Activated T-helper 1 cell treated with anti-CD3 and anti-CD28 coated beads, Interleukin-2, amount 50 U/mL, for 16 hours (primary cell): ENCODE measurements around the gene ELMOD1.

ENCODE experiments used
- DNase-seq, 2 donors: peaks; one replicate each; pipeline ENCODE4 v3.0.0-alpha.2; 2020; ENCODE audit warnings: low read depth in 1 of 2, low spot score in 1 of 2

ELMOD1 gene

DNA sequence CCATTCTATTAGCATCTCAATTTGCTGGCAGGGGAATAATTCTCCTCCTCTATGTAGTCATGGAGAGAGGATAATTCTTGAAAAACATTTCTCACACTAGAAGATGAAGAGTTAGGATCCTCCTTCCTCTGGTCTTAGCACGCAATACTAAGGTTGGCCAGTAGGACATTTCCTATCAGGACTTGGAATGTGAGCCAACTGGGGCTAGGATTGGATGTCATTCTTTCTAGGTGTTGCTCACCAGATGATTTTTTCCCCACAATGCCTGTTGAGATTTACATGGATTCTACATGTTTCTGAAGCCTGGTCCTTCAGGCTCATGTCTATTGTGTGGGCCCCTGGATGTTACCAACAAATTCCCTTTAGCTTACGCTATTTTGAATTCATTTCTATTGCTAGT lies 92.9 kb downstream of the ELMOD1 start:
- no peak for DNase-seq

DNA sequence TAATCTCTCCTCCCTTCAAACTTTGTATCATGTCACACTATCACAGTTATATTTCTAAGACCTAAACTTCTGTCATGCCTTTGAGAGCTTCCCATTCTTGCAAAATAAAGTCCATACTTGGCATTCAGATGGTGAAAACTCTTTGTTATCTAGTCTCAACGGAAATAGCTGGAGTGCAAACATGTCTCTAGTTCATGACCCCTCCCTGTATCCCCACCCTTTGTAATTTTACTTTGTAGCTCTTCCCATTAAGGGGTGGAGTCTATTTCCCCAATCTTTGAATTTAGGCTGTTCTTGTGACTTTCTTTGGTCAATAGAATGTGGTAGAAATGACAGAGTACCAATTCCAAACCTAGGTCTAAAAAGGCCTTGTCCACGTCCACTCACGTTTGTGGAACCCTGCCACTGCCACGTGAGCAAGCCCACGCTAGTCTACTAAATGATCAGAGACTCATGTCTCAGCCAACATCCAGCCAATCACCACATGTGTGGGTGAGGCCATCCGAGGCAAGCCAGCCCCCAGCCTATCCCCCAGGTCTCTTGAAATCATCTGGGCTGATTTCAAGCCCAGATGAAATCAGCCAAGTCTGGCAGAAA lies 97.5 kb downstream of the ELMOD1 start:
- DNase-seq = no peak

DNA sequence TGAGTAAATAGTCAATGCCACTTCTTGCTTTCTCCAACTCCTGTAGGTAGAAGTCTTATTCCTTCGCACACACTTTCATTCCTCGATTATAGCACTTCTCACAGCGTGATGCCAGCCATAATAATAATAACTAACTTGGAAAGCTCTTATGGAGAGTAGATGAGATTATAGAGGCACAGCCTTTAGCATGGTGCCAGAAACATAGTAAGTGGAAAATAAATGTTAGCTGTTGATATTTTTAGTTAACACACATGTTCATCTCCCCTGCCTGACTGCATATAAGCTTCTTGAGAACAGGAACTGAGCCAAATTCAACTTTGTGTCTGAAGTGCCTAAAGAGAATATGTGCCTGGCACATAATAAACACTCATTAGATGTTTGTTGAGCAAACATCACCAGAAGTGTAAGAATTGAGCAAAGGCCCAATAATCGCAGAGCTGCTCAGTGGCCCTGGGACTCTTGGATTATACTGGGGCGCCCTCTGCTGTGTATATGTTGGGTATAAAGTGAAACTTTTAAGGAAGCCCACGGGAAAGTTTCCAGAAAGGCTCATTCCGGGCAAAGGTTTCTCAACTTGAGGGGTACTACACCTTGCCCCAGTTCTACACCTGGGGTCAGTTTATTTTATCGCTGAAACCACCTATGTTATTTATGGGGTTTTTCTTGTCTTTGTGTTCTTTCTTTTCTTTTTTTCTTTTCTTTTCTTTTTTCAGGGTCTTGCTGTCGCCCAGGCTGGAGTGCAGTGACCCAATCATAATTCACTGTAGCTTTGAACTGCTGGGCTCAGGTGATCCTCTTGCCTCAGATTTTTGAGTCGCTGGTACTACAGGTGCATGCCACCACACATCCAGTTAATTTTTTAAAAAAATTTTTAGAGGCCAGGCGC lies 98.6 kb downstream of the ELMOD1 start:
- peak; percentile 6 to 7 for DNase-seq

GRCh38 chr11:107691000-107691750 lies 100.2 kb downstream of the ELMOD1 start:
- no peak for DNase-seq

GRCh38 chr11:107695446-107695845 lies 104.5 kb downstream of the ELMOD1 start:
- no peak for DNase-seq

GRCh38 chr11:107696140-107696539 lies 105.2 kb downstream of the ELMOD1 start:
- DNase-seq = no peak

GRCh38 chr11:107697291-107697690 lies 106.3 kb downstream of the ELMOD1 start:
- no peak for DNase-seq

- no peak for DNase-seq
Observed at GRCh38 chr11:107699371-107700285, 108.7 kb downstream of the ELMOD1 start.

DNA sequence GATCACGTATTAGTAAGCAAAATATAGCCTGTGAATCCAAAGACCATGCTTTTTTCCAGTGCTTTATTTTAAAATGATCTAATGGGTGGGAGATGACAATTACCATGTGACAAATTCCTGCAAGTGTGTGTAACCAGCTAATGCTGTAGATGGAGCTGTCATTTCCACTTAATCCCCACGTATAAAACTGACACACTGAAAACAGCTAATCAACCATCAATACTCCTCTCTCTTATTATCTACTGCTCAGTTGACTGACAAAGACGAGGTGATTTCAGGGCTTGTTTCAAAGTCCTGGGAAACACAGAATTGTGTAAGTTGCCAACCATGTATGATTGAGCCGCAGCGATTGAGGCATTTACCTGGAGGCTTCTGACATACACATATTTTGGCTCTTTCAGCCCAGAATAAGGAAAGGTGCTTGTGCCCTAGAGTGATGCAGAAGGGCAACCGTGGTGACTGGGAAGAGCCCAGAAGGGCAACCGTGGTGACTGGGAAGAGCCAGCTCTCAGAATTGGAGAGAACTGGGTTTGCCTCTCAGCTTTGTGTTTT lies 111.2 kb downstream of the ELMOD1 start:
- DNase-seq = no peak

GRCh38 chr11:107702723-107703122 lies 111.8 kb downstream of the ELMOD1 start:
- DNase-seq = no peak

DNA sequence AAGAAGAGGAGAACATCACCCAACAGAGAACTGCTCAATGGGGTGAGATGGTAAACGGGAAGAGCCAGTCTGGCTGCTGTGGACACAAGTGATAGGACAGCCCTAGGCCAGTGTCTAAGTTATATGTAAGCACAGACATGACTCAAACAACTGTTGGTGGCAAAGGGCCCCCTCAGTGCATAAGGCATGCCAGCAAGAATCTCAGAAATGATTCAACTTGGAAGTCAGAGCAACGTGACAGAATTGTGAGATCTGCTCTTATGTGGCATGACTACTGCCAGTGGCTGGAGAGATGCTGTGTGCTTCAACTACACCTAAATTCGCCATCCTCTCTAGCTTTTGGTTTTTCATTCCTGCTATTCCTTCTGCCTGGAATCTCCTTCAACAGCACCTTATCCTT lies 113.5 kb downstream of the ELMOD1 start:
- DNase-seq = no peak

- DNase-seq = no peak
Observed at GRCh38 chr11:107705027-107705426, 114.1 kb downstream of the ELMOD1 start.

DNA sequence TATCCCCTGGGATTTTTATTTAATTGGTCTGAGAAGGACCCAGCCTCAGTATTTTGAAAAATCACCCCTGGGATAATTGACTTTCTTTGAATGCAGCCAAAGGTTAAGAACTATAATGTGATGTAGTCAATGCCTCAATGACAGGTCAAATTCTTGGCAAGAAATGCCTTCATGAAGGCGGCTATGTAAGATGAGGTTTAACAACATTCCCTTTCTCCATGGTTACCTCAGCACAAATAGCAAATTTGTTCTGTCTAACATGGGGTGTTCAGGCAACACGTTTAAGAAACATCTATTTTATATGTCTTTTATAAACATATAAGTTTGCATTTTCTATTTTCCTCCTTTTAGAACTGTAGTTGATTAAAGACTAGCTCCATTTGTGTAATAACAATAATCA lies 115.6 kb downstream of the ELMOD1 start:
- no peak for DNase-seq

DNA sequence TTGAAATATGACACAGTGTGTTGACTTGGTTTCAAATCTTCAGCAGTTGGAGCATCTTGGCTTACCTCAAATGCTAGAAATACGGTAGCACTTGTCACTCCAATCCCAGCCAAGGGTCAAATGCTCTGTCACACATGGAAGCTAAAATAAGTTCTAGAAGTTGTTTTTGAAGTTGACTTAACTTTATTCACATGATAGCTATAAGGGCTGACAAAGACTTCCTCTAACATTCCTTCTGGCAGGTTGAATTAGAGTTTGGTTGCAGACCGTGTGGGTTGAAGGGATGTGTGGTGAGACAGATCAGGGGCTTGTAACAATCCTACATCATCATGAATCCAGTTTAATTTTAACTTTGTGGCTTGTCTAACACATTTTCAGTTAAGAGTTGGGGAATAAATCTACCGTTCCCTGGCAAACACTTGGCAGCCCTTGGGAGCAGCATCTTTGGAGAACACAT lies 116.3 kb downstream of the ELMOD1 start:
- DNase-seq = no peak

DNA sequence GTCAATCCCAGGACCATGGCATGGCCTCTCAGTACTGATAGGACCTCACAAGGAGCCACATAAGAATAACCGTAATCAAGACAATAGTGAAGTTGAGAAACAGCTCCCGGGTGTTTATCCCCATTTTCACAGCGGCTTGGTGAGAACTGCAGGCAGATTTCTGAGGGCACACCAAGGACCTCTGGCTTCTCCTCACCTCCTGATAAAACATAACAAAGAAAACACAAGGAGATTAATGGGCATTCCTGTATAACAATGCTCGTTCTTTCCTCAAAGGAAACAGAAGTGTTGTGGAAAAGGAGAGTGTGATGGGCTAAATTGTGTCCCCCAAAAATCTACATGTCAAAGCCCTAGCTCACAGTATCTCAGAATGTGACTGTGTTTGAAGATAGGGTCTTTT lies 116.9 kb downstream of the ELMOD1 start:
- no peak for DNase-seq

DNA sequence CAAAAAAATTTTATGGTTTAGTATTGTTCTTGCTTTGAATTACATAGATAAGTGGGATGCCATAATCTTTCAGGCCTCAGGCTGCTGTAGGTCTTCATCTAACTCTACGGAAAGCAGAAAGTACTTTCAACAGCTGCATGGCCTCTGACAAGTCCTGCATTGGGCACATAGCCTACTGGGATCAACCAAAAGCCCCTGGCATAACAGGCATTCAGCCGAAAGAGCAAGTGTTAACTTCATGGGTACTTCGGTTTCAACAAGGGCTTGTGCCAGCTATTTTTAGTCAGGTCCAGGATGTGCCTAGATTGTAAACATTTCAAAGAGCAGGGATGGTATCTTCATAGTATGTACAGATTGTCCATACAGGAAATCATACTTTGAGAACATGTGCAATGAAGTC lies 117.8 kb downstream of the ELMOD1 start:
- DNase-seq = no peak

DNA sequence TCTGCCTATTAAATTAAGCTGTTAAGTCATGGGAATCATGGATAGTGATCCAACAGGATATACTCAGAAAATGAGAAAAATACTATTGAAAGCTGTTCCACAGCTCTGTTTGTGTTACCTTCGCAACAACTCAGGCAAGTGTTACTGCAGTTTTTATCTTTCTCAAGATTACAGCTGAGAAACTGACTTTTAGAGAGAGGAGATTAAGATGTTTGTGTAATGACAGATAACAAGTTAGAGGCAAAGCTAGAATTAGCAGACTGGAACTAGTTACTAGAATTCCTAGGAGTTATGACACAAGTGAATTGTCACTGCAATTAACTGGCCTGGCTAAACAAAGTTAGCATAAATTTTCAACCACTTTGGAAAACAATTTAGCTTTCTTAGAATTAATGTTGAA lies 119.4 kb downstream of the ELMOD1 start:
- DNase-seq = no peak

GRCh38 chr11:107711861-107712755 lies 121.2 kb downstream of the ELMOD1 start, which contains the start of gene SLN:
Gene SLN, minus strand, starts transcription at chr11:107712056.
- DNase-seq = no peak

GRCh38 chr11:107713009-107713408 lies 122.1 kb downstream of the ELMOD1 start:
- DNase-seq = no peak
